HG03342 (cell line): Measurements from ENCODE around the gene LYL1.

Source experiments
- ATAC-seq: cut with Tn5 transposase; IDR thresholded peaks from one replicate; pipeline ENCODE4 v1.9.1; 2021; ENCODE audit warnings: mild to moderate bottlenecking, moderate library complexity; ENCODE audit not compliant: unreplicated experiment

Gene LYL1

GRCh38 chr19:13094771-13095392, 7.8 kb downstream of the LYL1 start:
- no peak for ATAC-seq

DNA sequence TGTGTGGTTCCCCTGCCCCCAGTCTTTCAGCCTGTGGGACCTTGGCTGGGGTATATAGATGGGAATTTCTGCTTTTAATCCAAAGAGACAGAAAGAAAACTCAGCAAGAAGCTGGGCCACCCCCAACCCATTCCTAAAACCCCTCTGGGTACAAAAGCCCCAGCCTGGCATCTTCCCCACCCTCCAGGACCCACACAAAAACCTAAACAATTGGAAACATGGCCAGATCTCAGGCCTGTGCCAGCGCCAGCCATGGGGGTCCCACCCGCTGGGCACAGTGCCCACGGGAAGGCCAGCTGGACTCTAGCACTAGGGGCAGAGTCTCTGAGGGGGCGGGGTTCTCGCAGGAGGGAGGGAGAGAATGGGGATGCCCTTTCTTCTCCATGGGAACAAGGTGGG, 8.6 kb downstream of the LYL1 start:
- no peak for ATAC-seq

DNA sequence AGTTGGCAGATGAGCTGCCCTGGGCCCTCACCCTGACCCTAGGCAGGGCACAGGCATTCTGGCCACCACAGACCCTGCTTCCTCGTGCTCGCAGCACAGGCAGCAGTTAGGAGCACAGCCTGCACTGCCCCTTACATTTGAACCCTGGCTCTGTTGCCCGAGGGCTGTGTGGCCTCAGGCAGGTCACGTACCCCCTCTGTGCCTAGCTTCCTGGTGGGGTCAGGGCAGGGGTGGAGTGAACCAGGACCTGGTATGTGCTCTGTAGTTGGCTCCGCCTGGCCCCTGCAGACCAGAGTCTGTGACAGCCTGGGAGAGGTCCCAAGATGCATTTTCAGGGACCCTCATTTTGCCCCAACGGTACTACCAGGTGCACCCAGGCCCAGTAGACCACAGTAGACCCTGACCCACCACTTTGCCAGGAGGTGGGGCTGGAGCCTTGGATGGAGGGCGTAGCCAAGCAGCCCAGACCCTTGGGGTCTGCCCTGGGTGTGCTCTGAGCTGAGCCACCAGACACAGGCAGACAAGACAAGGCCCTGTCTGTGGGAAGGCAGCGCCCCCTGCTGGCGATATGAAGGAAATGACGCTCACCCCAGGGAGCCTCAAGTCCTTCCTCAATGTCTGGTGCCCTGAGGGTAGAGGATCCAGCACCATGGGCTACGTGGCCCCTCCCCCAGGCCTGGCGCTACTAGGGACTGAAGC, 9.1 kb downstream of the LYL1 start:
- ATAC-seq: peak; percentile 54

- ATAC-seq: no peak
These were observed 9.9 kb downstream of the LYL1 start for GRCh38 chr19:13092606-13093235.

- ATAC-seq: no peak
These were observed 10.5 kb downstream of the LYL1 start for GRCh38 chr19:13092158-13092543.

DNA sequence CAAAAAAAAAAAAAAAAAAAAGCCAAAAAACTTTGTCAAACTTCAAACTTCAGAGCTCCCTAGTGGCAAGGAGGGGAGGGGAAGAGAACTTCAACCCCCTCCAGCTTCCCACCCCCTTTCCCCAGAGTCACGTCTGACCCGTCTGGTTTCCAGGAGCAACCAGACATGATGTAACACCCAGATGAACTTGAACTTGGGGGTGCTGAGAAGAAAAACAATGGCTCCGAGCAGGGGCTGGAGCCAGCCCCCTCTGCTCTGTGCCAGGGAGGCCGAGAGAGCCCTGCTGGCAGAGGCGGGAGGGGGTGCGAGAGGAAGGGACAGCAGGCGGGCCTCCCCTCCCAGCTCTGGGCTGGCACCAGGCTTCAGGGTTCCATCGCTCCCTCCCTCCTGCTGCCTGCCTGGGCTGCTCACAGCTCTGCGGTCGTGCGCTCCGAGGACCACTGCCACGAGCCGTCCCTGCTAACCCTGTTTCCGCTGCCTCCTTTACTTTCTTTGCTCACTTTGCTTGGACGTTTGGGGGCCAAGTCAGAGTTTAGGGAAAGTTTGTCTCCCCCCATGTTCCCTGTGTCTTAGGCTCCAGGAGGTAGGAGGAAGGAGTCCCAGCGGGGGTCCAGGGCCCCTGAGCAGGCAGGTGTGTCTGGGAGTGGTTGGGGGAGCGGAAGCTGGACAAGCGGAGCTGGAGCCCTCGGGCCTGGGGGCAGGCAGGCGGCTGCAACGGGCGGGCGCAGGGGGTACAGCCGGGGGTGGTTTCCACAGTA, 11.1 kb downstream of the LYL1 start:
- no peak for ATAC-seq

DNA sequence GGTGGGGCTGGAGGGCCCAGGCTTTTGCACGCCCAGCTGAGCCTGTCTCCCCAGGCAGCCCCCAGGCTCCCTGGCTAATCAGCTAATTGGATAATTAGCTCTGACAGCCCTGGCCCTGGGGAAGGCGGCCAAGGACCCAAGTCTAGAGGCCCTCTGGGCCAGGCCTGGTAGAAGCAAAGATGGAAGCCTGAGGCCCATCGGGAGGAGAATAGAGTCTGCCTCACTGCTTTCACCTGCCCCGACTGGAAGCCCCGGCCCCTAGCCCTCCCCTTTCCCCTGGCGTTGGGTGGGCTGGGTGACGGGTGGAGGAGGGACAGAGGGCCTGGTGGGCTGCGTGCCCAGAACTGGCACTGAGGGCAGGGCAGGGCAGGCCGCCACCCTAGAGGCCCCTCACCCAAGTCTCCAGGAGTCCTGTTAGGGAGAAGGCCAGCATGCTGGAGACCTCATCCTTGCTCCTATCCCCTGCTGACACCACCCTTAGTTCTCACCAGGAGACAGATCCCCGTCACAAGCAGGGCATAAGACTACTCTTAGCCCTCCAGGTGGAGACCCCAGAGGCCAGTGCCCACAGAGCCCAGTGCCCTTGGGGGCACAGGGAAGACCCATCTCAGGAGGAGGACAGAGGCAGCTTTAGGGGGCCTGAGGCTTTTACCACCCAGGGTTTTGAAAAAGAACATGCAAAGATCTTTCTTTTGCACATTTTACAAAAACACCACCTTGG, 12.0 kb downstream of the LYL1 start:
- no peak for ATAC-seq

- ATAC-seq: no peak
These were observed 12.7 kb downstream of the LYL1 start for GRCh38 chr19:13089857-13090507.

DNA sequence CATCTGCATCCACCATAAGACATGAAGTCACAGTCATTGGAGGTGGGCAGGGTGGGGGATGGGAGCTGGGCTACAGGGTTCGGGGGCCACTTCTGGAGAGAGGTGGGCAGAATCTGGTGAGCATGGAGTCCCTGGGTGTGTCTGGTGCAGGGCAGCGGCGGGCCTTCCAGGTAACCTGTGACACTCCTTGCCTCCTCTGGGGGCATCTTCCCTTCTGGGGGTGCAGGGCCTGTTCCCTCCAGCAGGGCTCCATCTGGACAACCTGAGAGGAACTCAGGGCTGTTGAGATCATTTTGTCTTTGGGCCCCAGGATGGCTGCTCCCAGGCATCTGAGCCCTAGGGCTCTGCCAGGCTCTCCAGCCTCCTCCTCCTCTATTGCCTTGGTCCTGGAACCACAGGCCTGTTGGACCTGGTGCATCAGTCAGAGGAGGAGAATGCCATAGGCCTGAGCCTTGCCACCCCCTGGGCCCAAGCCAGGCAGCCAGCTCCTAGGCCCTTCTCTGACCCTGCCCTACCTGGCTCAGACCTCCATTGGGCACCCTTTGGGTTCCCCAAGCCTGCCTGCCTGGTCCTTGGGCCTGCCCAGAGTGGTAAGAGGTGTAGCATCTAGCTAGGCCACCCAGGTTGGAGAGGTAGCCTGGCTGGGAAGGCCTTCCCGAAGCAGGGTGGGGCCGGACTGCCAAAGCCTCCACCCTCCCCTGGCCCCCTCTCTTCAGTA, 13.4 kb downstream of the LYL1 start:
- ATAC-seq: no peak

GRCh38 chr19:13087795-13088537, 14.7 kb downstream of the LYL1 start:
- ATAC-seq: no peak

DNA sequence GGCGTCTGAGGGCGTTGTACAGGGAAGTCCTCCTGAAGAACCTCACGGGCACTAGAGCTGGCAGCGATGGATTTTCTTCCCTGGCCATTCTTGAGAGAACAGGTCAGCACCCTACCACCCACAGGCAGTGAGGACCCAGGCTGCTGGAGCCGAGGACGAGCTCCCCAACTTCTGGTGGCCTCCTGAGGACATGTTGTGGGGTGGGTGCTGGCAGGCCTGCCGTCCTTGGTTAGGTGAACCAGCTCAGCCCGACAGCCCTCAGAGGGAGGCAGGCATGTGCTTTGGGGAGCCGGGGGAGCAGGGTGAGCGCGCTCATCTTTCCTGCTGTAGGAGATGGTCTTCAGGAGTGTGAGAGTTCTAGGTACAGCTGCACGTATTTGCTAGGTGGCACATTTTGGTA, 15.4 kb downstream of the LYL1 start:
- ATAC-seq: no peak

- no peak for ATAC-seq
These were observed 16.3 kb downstream of the LYL1 start for GRCh38 chr19:13086341-13086740.

DNA sequence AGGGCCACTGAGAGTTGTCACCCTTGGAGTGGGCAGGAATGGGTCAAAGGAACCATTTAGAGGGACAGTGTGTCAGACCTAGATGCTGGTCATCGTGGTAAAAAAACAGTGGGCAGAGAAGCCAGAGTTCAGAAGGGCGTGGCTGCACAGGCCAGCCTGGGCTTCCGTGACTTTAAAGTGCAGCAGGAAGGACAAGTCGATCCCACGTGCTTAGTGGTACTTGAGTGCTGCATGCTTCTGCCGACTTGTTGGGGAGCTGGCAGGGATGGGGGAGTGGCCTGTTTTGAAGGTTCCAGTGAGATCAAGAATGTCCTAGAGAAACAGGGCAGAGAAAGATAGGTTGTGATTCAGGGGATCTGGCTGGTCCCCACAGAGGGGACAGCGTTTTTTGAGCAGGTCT, 17.0 kb downstream of the LYL1 start:
- no peak for ATAC-seq

GRCh38 chr19:13083627-13084026, 19.0 kb downstream of the LYL1 start:
- ATAC-seq: no peak

GRCh38 chr19:13083008-13083404, 19.7 kb downstream of the LYL1 start:
- no peak for ATAC-seq

- no peak for ATAC-seq
These were observed 20.3 kb downstream of the LYL1 start for GRCh38 chr19:13082192-13083007.

DNA sequence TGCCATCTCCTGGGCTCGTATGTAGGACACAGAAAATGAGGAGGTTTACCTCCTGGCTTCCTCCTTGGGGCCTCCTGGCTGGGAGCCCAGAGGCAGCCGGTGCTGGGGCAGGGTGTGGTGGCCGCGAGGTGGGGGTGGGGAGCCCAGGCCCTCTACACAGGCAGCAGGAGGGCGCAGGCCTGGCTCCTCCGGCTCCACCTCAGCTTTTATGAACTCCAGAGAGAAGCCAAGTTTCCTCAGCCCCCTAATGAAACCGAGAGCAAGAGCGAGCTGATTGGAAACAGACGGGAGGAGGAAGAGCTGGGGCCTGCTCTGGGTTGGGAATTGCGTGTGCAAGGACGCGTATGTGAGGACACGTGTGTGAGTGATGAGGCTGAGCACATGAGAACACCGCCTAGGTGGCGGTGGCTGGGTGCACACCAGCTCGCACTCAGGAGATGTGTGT, 23.1 kb downstream of the LYL1 start:
- no peak for ATAC-seq

- ATAC-seq: no peak
These were observed 23.6 kb downstream of the LYL1 start for GRCh38 chr19:13078897-13079541.
